ENCODE measurements around the gene SH3BP4. TPM values are rescaled to one million over a fixed set of nuclear protein-coding genes. Genes with fewer than 3 reads are reported as not detected.

Gene SH3BP4
- total and polyA plus RNA-seq, 2 of the 13 experiments (the other 11 are each of a cell fraction or from before 2014, with no cell fraction given) = 34.6 to 99.1 TPM

GRCh38 chr2:234953116-234954031 lies 1.6 kb downstream of the SH3BP4 start (continued):
- TF ChIP-seq SIN3A (IDR thresholded peaks at IDR 0.05; ENCODE audit: borderline replicate concordance, low read depth, low read length) = peak; percentile 54; the same call in 1 of the 2 replicates
- no peak for TF ChIP-seq GATAD1 (CRISPR knock-in tag; IDR thresholded peaks at IDR 0.05)
- TF ChIP-seq ZNF318 (CRISPR knock-in tag; IDR thresholded peaks at IDR 0.05) = no peak
- no peak for TF ChIP-seq TERF1 (CRISPR knock-in tag; IDR thresholded peaks at IDR 0.05)
- no peak for TF ChIP-seq TEAD2 (CRISPR knock-in tag; IDR thresholded peaks at IDR 0.05)
- no peak for TF ChIP-seq SMARCC2 (IDR thresholded peaks at IDR 0.05)
- TF ChIP-seq NFKBIZ (CRISPR knock-in tag; IDR thresholded peaks at IDR 0.05) = no peak
- TF ChIP-seq KLF12 (CRISPR knock-in tag; IDR thresholded peaks at IDR 0.05; ENCODE audit: borderline replicate concordance) = peak; percentile 64; the same call in 1 of the 2 replicates
- TF ChIP-seq ZBTB2 (CRISPR knock-in tag; IDR thresholded peaks at IDR 0.05; ENCODE audit: low read depth) = no peak
- TF ChIP-seq SRY (CRISPR knock-in tag; IDR thresholded peaks at IDR 0.05) = 0 out of 2 replicates have a peak, but pooled peaks have one; percentile 70
- TF ChIP-seq HMGXB3 (CRISPR knock-in tag; IDR thresholded peaks at IDR 0.05; ENCODE audit: borderline replicate concordance) = no peak
- TF ChIP-seq GZF1 (CRISPR knock-in tag; IDR thresholded peaks at IDR 0.05) = no peak

Data from HepG2 (cell line).